ENCODE results near the gene CARM1. TPM values are rescaled to one million over a fixed set of nuclear protein-coding genes. Genes with fewer than 3 reads are reported as not detected.

The CARM1 gene
- total and polyA plus RNA-seq, 2 experiments from 2014 or later = 43.3 to 118 TPM

DNA sequence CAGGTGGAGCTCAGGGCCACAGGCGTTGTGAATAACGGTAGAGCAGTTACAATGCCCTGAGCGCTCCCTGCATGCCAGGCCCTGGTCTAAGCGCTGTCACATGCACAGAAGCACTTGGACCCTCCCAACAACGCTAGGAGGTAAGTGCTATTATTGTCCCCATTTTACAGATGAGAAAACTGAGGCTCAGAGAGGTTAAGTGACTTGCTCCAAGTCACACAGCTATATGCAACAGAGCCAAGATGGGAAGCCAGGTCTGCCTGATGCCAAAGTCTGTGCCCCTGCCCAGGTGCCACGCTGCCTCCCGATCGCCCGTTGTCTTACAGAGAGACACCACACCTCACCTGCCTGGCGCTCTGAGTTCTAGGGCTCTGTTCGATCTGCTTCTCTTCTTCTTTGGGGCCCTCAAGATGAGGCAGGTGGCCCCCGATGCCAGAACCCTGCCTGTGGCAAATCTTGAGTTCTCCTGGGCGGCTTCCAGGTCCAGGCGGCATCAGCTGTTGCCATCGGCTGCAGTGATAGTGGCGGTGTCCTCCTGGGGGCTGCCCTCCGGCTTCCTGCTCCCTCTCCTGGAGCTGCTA, 37.1 kb downstream of the CARM1 start (continued):
- TF ChIP-seq, protein P1, sequence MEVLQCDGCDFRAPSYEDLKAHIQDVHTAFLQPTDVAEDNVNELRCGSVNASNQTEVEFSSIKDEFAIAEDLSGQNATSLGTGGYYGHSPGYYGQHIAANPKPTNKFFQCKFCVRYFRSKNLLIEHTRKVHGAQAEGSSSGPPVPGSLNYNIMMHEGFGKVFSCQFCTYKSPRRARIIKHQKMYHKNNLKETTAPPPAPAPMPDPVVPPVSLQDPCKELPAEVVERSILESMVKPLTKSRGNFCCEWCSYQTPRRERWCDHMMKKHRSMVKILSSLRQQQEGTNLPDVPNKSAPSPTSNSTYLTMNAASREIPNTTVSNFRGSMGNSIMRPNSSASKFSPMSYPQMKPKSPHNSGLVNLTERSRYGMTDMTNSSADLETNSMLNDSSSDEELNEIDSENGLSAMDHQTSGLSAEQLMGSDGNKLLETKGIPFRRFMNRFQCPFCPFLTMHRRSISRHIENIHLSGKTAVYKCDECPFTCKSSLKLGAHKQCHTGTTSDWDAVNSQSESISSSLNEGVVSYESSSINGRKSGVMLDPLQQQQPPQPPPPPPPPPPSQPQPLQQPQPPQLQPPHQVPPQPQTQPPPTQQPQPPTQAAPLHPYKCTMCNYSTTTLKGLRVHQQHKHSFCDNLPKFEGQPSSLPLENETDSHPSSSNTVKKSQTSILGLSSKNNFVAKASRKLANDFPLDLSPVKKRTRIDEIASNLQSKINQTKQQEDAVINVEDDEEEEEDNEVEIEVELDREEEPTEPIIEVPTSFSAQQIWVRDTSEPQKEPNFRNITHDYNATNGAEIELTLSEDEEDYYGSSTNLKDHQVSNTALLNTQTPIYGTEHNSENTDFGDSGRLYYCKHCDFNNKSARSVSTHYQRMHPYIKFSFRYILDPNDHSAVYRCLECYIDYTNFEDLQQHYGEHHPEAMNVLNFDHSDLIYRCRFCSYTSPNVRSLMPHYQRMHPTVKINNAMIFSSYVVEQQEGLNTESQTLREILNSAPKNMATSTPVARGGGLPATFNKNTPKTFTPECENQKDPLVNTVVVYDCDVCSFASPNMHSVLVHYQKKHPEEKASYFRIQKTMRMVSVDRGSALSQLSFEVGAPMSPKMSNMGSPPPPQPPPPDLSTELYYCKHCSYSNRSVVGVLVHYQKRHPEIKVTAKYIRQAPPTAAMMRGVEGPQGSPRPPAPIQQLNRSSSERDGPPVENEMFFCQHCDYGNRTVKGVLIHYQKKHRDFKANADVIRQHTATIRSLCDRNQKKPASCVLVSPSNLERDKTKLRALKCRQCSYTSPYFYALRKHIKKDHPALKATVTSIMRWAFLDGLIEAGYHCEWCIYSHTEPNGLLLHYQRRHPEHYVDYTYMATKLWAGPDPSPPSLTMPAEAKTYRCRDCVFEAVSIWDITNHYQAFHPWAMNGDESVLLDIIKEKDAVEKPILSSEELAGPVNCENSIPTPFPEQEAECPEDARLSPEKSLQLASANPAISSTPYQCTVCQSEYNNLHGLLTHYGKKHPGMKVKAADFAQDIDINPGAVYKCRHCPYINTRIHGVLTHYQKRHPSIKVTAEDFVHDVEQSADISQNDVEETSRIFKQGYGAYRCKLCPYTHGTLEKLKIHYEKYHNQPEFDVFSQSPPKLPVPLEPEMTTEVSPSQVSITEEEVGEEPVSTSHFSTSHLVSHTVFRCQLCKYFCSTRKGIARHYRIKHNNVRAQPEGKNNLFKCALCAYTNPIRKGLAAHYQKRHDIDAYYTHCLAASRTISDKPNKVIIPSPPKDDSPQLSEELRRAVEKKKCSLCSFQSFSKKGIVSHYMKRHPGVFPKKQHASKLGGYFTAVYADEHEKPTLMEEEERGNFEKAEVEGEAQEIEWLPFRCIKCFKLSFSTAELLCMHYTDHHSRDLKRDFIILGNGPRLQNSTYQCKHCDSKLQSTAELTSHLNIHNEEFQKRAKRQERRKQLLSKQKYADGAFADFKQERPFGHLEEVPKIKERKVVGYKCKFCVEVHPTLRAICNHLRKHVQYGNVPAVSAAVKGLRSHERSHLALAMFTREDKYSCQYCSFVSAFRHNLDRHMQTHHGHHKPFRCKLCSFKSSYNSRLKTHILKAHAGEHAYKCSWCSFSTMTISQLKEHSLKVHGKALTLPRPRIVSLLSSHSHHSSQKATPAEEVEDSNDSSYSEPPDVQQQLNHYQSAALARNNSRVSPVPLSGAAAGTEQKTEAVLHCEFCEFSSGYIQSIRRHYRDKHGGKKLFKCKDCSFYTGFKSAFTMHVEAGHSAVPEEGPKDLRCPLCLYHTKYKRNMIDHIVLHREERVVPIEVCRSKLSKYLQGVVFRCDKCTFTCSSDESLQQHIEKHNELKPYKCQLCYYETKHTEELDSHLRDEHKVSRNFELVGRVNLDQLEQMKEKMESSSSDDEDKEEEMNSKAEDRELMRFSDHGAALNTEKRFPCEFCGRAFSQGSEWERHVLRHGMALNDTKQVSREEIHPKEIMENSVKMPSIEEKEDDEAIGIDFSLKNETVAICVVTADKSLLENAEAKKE (CRISPR knock-in tag; IDR thresholded peaks at IDR 0.05) = no peak
- TF ChIP-seq ZNF331 (CRISPR knock-in tag; IDR thresholded peaks at IDR 0.05; ENCODE audit: low read depth) = no peak
- TF ChIP-seq JUNB (IDR thresholded peaks at IDR 0.05; ENCODE audit: unreplicated experiment) = no peak
- no peak for TF ChIP-seq EZH2phosphoT487 (IDR thresholded peaks at IDR 0.05; ENCODE audit: unreplicated experiment)

DNA sequence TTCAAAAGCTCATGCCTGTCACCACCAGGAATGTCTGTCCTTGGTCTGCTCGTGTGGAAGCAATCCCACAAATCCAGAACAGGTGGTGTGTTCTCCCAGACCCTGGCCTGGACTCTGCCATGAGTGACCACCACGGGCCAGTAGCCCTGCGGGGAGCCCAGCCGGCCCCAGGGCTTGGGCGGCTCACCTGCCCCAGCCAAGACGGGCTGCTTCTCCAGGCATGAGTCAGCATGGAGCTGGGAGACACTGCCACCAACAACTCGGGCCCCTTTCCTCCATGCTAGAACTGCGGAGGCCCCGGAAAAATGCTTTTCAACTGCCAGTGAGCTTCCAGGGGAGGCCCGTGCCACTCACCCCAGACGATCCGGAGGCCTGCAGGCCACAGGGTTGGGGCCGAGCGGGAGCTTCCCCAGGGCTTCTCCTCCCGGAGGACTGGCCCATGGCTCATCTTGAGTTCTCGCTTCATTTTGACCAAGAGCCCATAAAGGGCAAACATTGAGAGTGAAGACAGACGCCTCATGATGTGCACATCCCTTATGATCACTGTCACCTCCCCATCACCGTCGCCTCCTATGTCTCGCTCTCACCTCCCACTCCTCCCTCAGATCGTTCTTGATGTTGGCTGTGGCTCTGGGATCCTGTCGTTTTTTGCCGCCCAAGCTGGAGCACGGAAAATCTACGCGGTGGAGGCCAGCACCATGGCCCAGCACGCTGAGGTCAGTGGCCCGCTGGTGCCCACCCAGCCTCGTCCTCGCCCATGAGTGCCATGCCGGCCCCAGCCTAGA, 40.4 kb downstream of the CARM1 start:
- Histone ChIP-seq H3K36me3 (ENCODE audit: insufficient read depth) (peaks cover 5% of the 10 kb centered on the region), H3K4me3 (no peak overlapping the region), H2AFZ (no peak overlapping the region), H3K4me2 (no peak overlapping the region), H4K20me1 (replicated peaks; ENCODE audit: insufficient read depth) (0 out of 2 replicates have a peak, but pooled peaks cover 7% of the 10 kb centered on the region), H3K4me1 (ENCODE audit: insufficient read depth) (no peaks in the 10 kb centered on the region), H3F3A (replicated peaks; ENCODE audit: low read depth) (peaks cover 17% of the 10 kb centered on the region; the same call in 1 of the 2 replicates), H3K27me3 (ENCODE audit: insufficient read depth) (no peaks in the 10 kb centered on the region), H3K27ac (ENCODE audit: low read depth) (0 out of 2 replicates have a peak overlapping the region, but pooled peaks have one; percentile 26), H3K9me2 (ENCODE audit: insufficient read depth) (no peaks in the 10 kb centered on the region), H3K79me2 (replicated peaks; ENCODE audit: insufficient read depth) (peaks cover 9% of the 10 kb centered on the region)
- Mint-ChIP-seq H3K9me3 (no peaks in the 10 kb centered on the region), H3K27me3 (ENCODE audit: insufficient read depth, low read depth, poor library complexity) (peaks cover 5% of the 10 kb centered on the region), H3K27ac (no peak overlapping the region), H3K4me3 (no peak overlapping the region), H3K4me1 (no peaks in the 10 kb centered on the region), H3K36me3 (ENCODE audit: low read depth) (peaks cover 52% of the 10 kb centered on the region)
- no peak for DNase-seq (ENCODE audit: low spot score)
- no peak for ATAC-seq
- TF ChIP-seq EZH2 (IDR thresholded peaks at IDR 0.05; ENCODE audit: low read depth, unreplicated experiment) (no peak), STAT1 (IDR thresholded peaks at IDR 0.05; ENCODE audit: unreplicated experiment) (no peak), ZNF114 (CRISPR knock-in tag; IDR thresholded peaks at IDR 0.05) (no peak)
- TF ChIP-seq, protein P2, sequence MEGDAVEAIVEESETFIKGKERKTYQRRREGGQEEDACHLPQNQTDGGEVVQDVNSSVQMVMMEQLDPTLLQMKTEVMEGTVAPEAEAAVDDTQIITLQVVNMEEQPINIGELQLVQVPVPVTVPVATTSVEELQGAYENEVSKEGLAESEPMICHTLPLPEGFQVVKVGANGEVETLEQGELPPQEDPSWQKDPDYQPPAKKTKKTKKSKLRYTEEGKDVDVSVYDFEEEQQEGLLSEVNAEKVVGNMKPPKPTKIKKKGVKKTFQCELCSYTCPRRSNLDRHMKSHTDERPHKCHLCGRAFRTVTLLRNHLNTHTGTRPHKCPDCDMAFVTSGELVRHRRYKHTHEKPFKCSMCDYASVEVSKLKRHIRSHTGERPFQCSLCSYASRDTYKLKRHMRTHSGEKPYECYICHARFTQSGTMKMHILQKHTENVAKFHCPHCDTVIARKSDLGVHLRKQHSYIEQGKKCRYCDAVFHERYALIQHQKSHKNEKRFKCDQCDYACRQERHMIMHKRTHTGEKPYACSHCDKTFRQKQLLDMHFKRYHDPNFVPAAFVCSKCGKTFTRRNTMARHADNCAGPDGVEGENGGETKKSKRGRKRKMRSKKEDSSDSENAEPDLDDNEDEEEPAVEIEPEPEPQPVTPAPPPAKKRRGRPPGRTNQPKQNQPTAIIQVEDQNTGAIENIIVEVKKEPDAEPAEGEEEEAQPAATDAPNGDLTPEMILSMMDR (conservative IDR thresholded peaks at IDR 0.05; ENCODE audit: low read depth in 2 of 2) = no peak
